ENCODE measurements around the gene PXK.

GRCh38 chr3:58379351-58380073, 46.8 kb downstream of the PXK start:
- TF ChIP-seq CTCF (conservative IDR thresholded peaks at IDR 0.05; ENCODE audit: low read length) (no peak), EZH2phosphoT487 (IDR thresholded peaks at IDR 0.05; ENCODE audit: borderline replicate concordance, low read depth, low read length) (no peak)

Data from OCI-LY7 (cell line).